Measurements from ENCODE around the gene PPP1R1B. TPM values are rescaled to one million over a fixed set of nuclear protein-coding genes. Genes with fewer than 3 reads are reported as not detected.

The PPP1R1B gene
- total RNA-seq, 2 donors from 2014 or later: not detected

DNA sequence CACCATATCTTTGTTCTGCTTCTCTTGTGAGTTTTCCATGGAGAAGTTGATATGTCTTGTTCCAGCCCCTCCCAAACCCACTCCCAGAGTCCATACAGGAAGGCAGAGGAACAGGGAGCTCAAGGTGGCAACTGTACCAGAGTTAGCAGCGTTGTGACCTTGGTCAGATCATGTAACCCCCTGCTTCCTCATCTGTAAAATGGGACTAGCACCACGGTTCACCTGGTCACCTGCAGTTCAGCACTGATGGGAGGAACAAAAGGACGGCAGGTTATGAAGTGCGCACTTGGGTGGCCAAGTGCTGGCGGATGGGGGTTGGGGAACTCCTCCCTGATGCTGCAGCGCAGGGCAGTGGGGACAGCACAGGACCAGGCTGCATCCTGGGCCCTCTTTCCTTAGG is 11.3 kb upstream of the PPP1R1B start:
- DNase-seq (no peak), ATAC-seq (replicated peaks in 1 of 2) (no peak)
- H3K4me3 Mint-ChIP-seq: no peak overlapping the region
- H3K27me3 Mint-ChIP-seq (ENCODE audit: low read depth): peaks cover 28% of the 10 kb centered on the region
- H3K9me3 Mint-ChIP-seq: no peaks in the 10 kb centered on the region
- H3K36me3 Mint-ChIP-seq (ENCODE audit: insufficient read depth in 2 of 2): no peaks in the 10 kb centered on the region
- no peak overlapping the region for H3K27ac Mint-ChIP-seq
- H3K4me1 Mint-ChIP-seq (ENCODE audit: low read depth): no peaks in the 10 kb centered on the region

DNA sequence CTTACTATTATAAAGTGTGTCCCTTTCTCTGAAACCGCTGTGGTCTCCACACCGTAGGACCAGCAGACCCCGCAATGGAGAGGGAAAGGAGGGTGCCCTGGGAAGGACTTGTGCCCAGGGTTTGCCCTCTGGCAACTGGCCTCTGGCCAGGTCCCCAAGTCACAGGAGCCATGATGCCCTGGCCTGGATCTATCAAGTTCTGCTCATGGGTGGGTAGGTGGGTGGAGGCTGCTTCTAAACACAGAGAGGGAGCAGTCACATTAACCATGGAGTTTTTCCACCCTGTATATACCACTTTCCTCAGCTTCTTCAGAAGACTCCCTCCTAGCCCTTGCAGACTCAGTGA is 9.7 kb upstream of the PPP1R1B start:
- Mint-ChIP-seq H3K9me3 (no peaks in the 10 kb centered on the region), H3K27me3 (ENCODE audit: low read depth) (peaks cover 22% of the 10 kb centered on the region), H3K27ac (no peak overlapping the region), H3K4me3 (peak overlapping the region; percentile 59 to 65), H3K36me3 (ENCODE audit: insufficient read depth in 2 of 2) (no peaks in the 10 kb centered on the region), H3K4me1 (ENCODE audit: low read depth) (peaks cover 4% of the 10 kb centered on the region)
- no peak for DNase-seq
- no peak for ATAC-seq (replicated peaks in 1 of 2)

DNA sequence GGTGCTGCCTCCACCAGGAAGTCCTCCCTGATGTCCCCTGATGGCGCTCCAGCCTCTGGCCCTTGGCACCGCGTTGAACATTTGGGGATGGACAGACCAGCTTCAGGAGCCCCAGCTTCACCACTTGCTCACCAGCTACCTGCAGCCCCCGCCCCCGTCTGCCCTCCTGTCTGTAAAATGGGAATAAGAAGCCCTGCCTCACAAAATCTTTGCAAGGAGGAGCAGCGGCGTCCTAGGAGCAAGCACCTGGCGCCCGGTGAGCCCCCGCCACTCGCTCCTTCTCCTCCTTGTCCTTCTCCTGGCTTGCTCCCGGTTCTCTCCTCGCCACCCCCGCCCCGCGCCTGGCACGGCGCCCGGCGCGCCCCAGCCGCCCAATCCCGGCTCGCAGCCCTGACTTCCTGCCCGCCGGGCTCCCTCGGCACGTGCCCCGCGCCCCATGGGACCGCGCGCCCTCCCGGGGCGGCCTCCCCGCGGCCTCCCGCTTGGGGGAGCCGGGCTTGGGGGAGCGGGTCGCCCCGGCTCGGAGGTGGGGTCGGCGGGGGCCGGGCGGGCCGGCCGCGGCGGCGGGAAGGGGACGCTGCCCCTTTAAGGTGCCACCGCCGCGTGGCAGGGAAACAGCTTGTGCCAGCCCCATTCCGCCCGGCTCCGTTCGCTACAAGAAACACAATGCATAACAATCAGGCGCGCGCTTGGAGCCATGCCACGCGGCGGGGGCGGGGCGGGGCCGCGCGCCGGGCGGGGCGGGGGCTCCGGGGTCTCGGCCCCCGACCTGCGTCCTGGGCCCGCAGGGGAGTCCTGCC is 9.1 kb upstream of the PPP1R1B start:
- Mint-ChIP-seq H3K27ac (no peak overlapping the region), H3K9me3 (no peaks in the 10 kb centered on the region)

DNA sequence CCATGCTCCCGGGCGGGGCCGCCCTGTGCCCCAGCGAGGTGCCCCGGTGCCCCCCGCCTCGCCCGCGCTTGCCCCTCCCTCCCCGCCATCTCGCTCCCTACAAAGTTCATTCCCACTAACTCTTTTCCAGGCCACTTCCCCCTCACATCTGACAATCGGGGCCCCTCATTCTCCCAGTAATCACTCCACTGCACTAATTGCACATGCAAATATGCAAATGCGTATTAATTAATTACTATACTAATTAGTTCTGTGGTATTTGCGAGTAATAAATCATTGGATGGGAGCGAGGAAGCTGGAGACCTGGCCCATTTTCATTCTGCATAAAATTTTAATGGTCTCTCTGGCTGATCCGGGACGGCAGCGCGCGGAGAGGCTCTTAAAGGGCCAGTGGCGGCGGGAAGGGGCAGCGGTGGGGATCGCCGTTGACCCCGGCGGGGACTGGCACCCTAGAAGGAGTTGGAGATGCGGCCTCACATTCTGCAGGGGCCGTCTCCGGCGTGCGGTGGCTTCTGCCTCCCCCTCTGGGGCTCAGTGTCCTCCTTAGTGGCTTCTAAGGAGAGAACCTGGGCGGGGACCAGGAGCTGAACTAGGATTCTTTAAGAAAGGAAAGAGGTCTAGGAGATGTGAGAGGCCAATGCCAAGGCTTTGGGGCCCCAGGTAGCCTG is 8.4 kb upstream of the PPP1R1B start:
- Mint-ChIP-seq H3K27me3 (ENCODE audit: low read depth) (peaks cover 22% of the 10 kb centered on the region), H3K4me1 (ENCODE audit: low read depth) (peaks cover 17% of the 10 kb centered on the region), H3K27ac (no peak overlapping the region)

More for the DNA sequence above, 9.1 kb upstream of the PPP1R1B start:
- H3K4me3 Mint-ChIP-seq: peak overlapping the region; percentile 81 to 85
- DNase-seq: peak; percentile 58 to 61
- peak; percentile 27 to 43 for ATAC-seq (replicated peaks in 1 of 2)
- H3K27me3 Mint-ChIP-seq (ENCODE audit: low read depth): peaks cover 22% of the 10 kb centered on the region
- no peaks in the 10 kb centered on the region for H3K36me3 Mint-ChIP-seq (ENCODE audit: insufficient read depth in 2 of 2)
- H3K4me1 Mint-ChIP-seq (ENCODE audit: low read depth): peaks cover 10% of the 10 kb centered on the region

DNA sequence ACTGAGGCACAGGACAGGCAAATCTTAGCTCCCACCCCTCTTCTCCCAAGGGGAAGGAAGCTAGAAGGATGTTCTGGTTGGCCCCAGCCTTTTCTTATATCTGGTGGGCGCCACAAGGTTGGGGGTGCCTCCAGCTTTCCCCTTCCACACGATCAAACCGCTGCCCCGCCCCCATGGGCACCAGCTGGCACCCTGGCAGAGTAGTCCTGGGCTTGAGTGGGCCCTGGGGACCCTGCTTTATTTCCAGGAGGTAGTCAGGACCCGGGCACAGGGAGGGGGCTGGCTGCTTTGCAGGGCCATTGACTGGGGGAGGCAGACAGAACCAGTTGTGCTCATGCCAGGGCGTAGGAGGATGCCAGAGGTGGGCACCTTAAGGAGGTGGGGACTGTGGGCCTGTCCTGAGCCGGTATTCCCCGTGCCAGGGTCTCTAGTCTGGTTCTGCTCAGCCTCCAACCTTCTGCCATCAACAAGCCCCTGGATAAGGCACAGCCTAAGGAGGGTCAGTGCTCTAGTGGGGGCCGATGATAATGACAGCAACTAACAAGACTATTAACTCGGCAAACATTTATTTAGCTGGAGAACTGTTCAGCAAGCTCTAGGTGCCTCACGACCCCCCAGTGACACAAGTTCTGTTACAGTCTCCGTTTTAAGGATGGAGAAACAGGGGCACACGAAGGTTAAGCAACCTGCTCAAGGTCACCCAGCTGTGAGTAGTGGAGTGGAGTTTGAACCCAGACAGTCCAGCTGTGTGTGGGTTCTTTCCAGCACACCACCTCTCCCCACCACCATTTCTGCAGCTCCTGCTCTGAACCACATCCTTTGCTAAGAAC is 7.6 kb upstream of the PPP1R1B start:
- Mint-ChIP-seq H3K9me3 (no peaks in the 10 kb centered on the region), H3K27ac (no peak overlapping the region), H3K27me3 (ENCODE audit: low read depth) (peaks cover 22% of the 10 kb centered on the region), H3K4me1 (ENCODE audit: low read depth) (peaks cover 23% of the 10 kb centered on the region), H3K4me3 (no peak overlapping the region), H3K36me3 (ENCODE audit: insufficient read depth in 2 of 2) (no peaks in the 10 kb centered on the region)
- no peak for DNase-seq
- ATAC-seq (replicated peaks in 1 of 2): no peak

More for the DNA sequence above, 8.4 kb upstream of the PPP1R1B start:
- H3K4me3 Mint-ChIP-seq: peak overlapping the region; percentile 81 to 85
- no peak for DNase-seq
- no peaks in the 10 kb centered on the region for H3K36me3 Mint-ChIP-seq (ENCODE audit: insufficient read depth in 2 of 2)
- H3K9me3 Mint-ChIP-seq: no peaks in the 10 kb centered on the region
- no peak for ATAC-seq (replicated peaks in 1 of 2)

DNA sequence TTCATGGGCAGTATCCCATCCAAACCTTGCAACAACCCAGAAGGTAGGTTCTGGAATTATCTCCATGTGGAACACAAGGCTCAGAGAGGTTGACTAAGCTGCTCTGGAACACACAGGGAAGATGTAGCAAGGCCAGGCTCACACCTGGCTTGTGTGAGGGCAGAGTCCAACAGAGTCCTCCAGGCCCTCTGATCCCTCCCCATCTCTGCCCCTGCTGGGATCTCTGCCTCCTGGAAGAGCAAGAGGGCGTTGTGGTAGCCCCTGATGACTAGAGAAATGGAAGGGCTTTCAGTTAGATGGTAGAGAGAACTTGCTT is 7.0 kb upstream of the PPP1R1B start:
- Mint-ChIP-seq H3K27me3 (ENCODE audit: low read depth) (peaks cover 27% of the 10 kb centered on the region), H3K27ac (no peak overlapping the region), H3K4me1 (ENCODE audit: low read depth) (peaks cover 23% of the 10 kb centered on the region), H3K9me3 (no peaks in the 10 kb centered on the region), H3K4me3 (no peak overlapping the region), H3K36me3 (ENCODE audit: insufficient read depth in 2 of 2) (no peaks in the 10 kb centered on the region)
- no peak for DNase-seq
- ATAC-seq (replicated peaks in 1 of 2): no peak

DNA sequence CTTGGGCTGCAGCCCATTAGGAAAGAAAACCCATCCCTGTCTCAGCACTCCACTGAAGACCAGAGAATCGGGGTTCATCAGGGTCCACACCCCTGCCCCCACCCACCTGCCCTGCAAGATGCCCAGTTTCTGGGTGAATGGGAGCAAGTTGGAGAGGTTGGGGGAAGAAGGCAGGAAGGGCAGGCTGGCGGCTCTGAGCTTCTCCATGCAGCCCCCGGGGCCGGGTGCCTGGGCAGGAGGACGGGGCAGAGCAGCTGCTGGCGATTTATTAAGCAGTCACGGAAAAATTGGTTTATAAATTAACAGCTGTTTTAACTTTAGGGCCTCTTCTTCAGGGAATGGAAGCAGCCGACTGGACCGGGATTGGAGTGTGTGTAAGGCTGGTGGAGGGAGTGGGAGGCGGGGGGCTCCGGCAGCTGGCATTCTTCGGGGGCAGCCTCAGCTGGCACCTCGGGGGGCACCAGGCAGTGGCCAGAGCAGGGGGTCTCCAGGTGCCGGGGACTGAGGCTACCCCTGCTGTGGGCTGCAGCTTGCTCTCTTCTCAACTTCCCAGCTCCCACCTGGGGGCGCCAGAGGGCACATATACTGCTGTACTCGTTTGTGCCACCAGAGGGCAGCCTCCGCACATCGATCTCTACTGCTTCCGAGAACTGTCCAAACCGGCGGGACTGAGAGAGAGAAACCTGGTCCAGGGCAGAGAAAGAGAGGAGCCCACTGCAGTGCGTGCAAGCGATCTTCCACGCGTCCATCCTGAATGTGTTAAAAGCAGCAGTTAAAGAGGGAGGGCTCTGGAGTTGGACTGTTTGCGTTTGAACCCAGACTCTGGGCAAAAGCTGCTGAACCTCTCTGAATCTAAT is 5.0 kb upstream of the PPP1R1B start:
- Mint-ChIP-seq H3K27ac (peak overlapping the region; percentile 86), H3K4me3 (peak overlapping the region; percentile 87 to 93), H3K9me3 (no peaks in the 10 kb centered on the region), H3K27me3 (ENCODE audit: low read depth) (peaks cover 29% of the 10 kb centered on the region), H3K4me1 (ENCODE audit: low read depth) (peaks cover 33% of the 10 kb centered on the region), H3K36me3 (ENCODE audit: insufficient read depth in 2 of 2) (no peaks in the 10 kb centered on the region)
- ATAC-seq (replicated peaks in 1 of 2) (peak; percentile 50 to 61), DNase-seq (peak; percentile 81 to 92)

DNA sequence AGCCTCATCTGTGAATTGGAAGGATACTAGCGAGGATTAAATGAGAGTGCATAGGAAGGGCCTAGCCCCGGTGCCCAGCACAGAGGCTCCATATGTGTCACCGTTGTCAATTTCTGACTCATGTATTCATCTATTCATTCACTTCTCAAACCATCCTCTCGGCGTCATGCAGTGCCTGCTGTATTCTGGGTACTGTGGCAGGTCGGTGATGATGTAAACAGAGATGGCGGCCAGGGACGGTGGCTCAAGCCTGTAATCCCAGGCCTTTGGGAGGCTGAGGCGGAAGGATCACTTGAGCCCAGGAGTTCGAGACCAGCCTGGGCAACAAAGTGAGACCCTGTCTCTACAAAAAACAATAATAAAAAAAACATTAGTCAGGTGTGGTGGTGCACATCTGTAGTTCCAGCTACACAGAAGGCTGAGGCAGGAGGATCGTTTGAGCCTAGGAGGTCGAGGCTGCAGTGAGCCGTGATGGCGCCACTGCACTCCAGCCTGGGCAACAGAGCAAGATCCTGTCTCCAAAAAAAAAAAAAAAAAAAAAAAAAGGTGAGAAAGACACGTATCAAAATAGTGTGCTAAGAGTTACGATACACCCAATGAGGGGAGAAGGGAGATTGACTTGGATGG is 4.3 kb upstream of the PPP1R1B start:
- Mint-ChIP-seq H3K4me1 (ENCODE audit: low read depth) (peaks cover 35% of the 10 kb centered on the region), H3K27ac (peak overlapping the region; percentile 86), H3K27me3 (ENCODE audit: low read depth) (peaks cover 31% of the 10 kb centered on the region), H3K36me3 (ENCODE audit: insufficient read depth in 2 of 2) (no peaks in the 10 kb centered on the region), H3K9me3 (no peaks in the 10 kb centered on the region), H3K4me3 (peak overlapping the region; percentile 87 to 93)
- DNase-seq (peak; percentile 69 to 75), ATAC-seq (replicated peaks in 1 of 2) (peak; percentile 83 to 88)

DNA sequence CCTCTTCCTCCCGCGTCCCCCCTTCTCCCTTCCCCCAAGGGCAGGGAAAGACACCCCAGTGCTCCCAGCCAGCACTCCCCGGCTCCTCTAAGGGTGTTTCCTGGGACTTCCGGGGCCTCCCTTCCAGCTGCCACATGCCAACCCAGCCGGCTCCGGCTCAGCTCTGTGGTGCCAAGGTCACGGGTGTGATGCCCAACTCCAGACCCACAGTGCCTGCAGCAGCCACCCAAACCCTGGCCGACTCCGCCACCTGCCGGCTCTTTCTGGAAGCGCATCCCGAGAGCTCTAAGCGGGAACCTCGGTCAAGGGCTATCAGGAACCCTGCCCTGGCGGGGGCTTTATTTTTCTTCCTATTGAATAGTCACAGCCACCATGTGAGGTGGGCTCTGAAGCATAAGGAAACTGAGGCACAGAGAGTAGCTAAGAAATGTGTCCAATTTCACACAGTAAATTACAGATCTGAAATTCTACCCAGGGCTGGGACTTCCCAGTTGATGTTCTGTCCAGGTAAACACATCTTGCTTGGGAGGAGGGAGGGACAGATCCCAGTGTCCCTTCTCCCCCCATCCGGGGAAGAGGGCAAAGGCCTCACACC is 3.3 kb upstream of the PPP1R1B start:
- H3K4me3 Mint-ChIP-seq: peak overlapping the region; percentile 70 to 93
- H3K27ac Mint-ChIP-seq: no peak overlapping the region
- peaks cover 35% of the 10 kb centered on the region for H3K4me1 Mint-ChIP-seq (ENCODE audit: low read depth)
- H3K9me3 Mint-ChIP-seq: no peaks in the 10 kb centered on the region
- peaks cover 40% of the 10 kb centered on the region for H3K27me3 Mint-ChIP-seq (ENCODE audit: low read depth)
- H3K36me3 Mint-ChIP-seq (ENCODE audit: insufficient read depth in 2 of 2): no peaks in the 10 kb centered on the region
- DNase-seq (peak; percentile 89 to 93), ATAC-seq (replicated peaks in 1 of 2) (peak; percentile 47 to 50)

DNA sequence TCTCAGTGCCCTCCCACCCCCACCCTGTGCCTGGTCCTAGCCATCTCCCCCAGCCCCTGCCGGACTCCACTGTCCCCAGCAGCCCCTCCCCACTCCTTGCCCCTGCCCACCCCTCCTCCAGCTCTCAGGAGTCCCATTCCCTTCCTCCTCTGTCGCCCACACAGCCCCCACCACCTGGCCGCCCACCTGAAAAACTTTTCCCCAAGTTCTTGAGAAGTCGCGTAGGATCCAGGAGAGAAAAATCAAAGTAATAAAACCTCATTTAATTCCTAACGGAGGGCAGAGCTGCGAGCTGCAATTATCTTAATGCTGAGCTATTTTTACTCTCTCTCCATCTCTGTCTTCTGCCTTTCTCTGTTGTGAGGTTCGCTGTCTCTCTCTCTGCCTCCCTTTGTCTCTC is 2.4 kb upstream of the PPP1R1B start:
- DNase-seq: no peak
- ATAC-seq (replicated peaks in 1 of 2): no peak
- peaks cover 44% of the 10 kb centered on the region for H3K27me3 Mint-ChIP-seq (ENCODE audit: low read depth)
- H3K9me3 Mint-ChIP-seq: no peaks in the 10 kb centered on the region
- peaks cover 35% of the 10 kb centered on the region for H3K4me1 Mint-ChIP-seq (ENCODE audit: low read depth)
- H3K27ac Mint-ChIP-seq: no peak overlapping the region
- no peaks in the 10 kb centered on the region for H3K36me3 Mint-ChIP-seq (ENCODE audit: insufficient read depth in 2 of 2)
- no peak overlapping the region for H3K4me3 Mint-ChIP-seq

DNA sequence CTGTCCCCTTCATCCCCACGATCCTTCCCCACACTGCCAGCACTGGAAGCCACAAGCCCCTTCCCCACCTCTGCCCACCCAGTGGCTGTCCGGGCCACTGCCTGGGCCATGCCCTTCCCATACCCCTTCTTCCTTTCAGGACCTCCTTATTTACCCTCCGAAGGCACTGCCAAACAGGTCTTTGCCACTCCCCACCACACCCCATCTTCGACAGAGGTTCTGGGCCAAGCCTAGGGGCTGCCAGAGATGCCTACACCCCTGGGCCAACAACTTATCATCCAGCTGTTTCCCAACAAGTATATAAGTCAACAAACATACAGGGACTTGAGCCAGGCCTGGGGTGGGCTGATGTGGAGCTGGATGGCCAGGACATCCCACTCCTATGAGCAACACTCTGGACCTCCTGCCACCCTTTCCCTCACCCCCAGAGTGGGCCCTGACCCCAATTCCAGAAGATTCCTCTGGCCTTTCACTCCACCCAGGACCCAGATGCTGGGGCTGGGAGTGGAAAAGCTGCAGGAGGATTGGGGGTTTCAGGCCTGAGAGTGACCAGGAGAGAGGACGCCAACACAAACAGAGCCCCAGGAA is 1.5 kb upstream of the PPP1R1B start:
- H3K36me3 Mint-ChIP-seq (ENCODE audit: insufficient read depth in 2 of 2): no peaks in the 10 kb centered on the region
- H3K27me3 Mint-ChIP-seq (ENCODE audit: low read depth): peaks cover 38% of the 10 kb centered on the region
- H3K27ac Mint-ChIP-seq: no peak overlapping the region
- H3K4me3 Mint-ChIP-seq: no peak overlapping the region
- peaks cover 35% of the 10 kb centered on the region for H3K4me1 Mint-ChIP-seq (ENCODE audit: low read depth)
- ATAC-seq (replicated peaks in 1 of 2): no peak
- no peaks in the 10 kb centered on the region for H3K9me3 Mint-ChIP-seq
- no peak for DNase-seq
